OCI-LY1 (cell line): ENCODE measurements around the gene MYH7.
"Not testable (repeated sequence)": the region's sequence is repeated elsewhere in the genome, so short reads cannot be mapped to it uniquely, and the experiment has no call there.

Experiments used
- CTCF ChIP-seq: fragments of 200-600 bp; sonication (generic), shearing (Covaris generic); IDR thresholded peaks from 2 replicates; pipeline ENCODE4 v1.5.1; 2017; ENCODE audit warnings: mild to moderate bottlenecking, antibody characterized with exemption, low read length, moderate library complexity, mixed read lengths
- EZH2 ChIP-seq: fragments of 200-600 bp; sonication (generic), shearing (Covaris generic); IDR thresholded peaks from 2 replicates; pipeline ENCODE4 v1.8.0; 2017; ENCODE audit warnings: borderline replicate concordance, mixed run types, mild to moderate bottlenecking, antibody characterized with exemption, low read length, moderate library complexity, mixed read lengths

- TF ChIP-seq CTCF, EZH2: not testable (repeated sequence)
These were observed 45.6 kb downstream of the MYH7 start for GRCh38 chr14:23389871-23390270.
